ENCODE measurements around the gene CCDC8.

CCDC8 gene

DNA sequence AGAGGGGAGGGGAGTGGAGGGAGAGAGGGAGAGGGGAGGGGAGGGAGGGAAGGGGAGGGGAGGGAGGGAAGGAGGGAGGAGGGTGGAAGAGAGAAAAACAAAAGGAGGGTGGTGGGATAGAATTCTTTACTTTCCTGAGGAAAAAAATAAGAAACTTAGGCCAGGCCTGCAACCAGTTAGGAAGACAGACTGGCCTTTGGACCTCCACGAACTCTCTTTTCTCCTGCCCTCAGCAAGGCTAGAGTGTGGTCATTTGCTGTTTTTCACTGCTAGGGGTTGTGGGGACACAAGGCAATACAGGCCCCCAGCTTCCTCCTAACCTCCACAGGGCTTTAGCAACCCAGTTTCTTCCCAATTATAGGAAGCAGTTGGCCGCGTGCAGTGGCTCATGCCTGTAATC lies 4.2 kb downstream of the CCDC8 start:
- no peak for DNase-seq (ENCODE audit: low read depth)
- TF ChIP-seq, protein P1, sequence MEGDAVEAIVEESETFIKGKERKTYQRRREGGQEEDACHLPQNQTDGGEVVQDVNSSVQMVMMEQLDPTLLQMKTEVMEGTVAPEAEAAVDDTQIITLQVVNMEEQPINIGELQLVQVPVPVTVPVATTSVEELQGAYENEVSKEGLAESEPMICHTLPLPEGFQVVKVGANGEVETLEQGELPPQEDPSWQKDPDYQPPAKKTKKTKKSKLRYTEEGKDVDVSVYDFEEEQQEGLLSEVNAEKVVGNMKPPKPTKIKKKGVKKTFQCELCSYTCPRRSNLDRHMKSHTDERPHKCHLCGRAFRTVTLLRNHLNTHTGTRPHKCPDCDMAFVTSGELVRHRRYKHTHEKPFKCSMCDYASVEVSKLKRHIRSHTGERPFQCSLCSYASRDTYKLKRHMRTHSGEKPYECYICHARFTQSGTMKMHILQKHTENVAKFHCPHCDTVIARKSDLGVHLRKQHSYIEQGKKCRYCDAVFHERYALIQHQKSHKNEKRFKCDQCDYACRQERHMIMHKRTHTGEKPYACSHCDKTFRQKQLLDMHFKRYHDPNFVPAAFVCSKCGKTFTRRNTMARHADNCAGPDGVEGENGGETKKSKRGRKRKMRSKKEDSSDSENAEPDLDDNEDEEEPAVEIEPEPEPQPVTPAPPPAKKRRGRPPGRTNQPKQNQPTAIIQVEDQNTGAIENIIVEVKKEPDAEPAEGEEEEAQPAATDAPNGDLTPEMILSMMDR (IDR thresholded peaks at IDR 0.05; ENCODE audit: low read depth, low read length, missing control alignments), result no peak
- H3K4me3 ChIP-seq (ENCODE audit: low read depth, low read length), result no peak overlapping the region

DNA sequence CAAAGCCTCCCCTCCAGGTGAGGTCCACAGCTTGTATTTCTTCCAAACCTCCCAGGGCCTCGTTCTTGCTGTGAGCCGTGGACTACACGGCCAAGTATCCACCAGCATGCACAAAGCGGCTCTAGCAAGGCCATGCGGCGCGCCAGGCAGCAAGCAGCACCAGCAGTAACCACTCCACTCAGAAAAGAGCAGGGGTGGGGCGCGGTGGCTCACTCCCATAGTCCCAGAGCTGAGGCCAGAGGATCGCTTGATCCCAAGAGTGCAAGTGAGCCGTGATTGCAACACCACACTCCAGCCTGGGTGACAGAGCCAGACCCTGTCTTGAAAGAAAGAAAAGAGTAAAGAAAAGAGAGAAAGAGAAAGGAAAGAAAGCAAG lies 4.7 kb downstream of the CCDC8 start:
- H3K4me3 ChIP-seq (ENCODE audit: low read depth, low read length), result no peak overlapping the region
- TF ChIP-seq, protein P1 (IDR thresholded peaks at IDR 0.05; ENCODE audit: low read depth, low read length, missing control alignments), result no peak
- no peak for DNase-seq (ENCODE audit: low read depth)

DNA sequence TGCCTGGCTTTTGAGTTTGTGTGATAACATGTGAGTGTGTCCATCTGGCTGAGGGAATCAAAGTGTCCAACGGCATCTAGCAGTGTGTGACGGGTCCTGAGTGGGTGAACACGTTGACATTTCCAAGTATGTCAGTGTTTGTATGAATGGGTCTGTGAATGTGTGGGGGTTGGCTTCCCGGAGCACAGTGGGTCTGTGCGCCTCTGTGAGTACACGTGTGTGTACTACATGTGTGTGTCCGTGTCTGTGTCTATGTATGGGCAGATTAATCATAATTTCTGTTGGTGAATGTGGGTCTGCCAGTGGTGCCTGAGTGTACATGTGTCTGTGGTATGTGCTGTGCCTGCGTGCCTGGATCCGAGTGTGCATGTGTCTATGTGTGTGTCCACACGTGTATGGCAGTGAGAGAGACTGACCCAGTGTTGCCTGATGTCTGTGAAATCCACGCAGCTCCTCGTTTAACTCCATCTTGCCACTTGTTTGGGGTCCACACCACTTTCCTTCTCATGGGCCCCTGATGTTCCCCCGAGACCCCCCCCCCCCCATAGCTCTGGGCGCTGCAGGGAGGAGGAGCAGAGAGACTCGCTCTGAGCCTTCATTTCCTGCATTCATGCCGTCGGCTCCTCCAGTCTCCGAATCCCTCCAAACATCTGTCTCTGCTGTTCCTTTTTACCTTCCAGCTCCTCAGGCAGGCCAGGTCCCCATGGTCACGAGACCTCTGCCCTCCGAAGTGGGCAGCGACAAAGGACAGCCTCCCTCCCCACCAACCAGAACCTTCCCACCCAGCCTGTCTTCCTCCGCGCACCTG lies 5.3 kb downstream of the CCDC8 start:
- H3K4me3 ChIP-seq (ENCODE audit: low read depth, low read length), result no peak overlapping the region
- no peak for DNase-seq (ENCODE audit: low read depth)
- TF ChIP-seq, protein P1 (IDR thresholded peaks at IDR 0.05; ENCODE audit: low read depth, low read length, missing control alignments), result no peak

DNA sequence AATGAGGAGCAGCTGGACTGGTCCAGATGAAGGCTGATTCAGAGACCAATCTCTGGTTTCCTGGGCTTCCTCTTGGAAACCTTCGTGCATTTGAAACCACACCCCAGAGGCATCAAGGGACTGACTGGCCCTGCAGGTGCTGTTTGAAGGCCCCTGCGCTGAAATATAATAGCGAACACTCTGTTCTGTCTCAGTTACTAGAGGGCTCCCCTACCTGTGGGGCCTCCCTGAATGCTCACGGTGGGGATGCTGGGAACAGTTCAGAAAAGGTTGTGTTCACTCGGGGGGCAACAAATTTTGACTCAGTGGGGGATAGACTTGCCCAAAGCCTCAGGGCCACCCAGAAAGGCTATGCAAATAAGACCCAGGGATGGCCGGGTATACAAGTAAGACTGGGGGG lies 6.4 kb downstream of the CCDC8 start:
- no peak for DNase-seq (ENCODE audit: low read depth)
- no peak overlapping the region for H3K4me3 ChIP-seq (ENCODE audit: low read depth, low read length)
- TF ChIP-seq, protein P1 (IDR thresholded peaks at IDR 0.05; ENCODE audit: low read depth, low read length, missing control alignments), result no peak

DNA sequence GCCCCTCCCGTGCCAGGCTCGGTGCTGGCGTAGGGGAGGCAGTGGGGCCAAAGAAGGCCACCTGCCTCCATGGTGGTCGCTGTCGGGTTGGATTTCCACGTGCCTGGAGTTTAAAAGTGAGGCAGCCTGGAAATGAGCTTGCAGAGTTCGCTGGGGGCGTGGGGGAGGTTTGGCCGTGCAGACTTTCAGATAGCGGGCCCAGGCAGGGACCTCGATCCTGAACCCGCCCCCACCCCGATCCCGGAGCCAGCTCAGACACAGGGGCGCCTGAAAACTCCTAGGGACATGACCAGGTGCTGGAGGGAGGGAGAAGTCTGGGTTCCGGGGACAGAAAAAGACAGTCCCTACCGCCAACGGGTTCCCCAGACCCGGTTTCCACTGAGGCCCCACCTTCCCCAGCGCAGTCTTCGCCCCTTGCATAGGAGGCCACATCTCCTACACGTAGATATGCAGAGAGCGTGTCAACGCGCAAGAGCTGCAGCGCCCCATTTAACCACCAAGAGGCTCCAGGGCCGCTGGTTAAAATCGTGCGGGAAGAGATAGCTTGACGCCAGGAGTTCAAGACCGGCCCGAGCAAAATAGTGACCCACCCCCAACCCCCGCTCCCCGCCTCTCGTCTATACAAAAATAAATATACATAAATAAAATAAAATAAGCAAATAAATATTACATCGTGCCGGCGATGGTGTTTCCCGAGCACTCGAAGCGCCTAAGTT lies 8.5 kb downstream of the CCDC8 start:
- TF ChIP-seq, protein P1 (IDR thresholded peaks at IDR 0.05; ENCODE audit: low read depth, low read length, missing control alignments), result no peak
- no peak for DNase-seq (ENCODE audit: low read depth)
- no peak overlapping the region for H3K4me3 ChIP-seq (ENCODE audit: low read depth, low read length)

DNA sequence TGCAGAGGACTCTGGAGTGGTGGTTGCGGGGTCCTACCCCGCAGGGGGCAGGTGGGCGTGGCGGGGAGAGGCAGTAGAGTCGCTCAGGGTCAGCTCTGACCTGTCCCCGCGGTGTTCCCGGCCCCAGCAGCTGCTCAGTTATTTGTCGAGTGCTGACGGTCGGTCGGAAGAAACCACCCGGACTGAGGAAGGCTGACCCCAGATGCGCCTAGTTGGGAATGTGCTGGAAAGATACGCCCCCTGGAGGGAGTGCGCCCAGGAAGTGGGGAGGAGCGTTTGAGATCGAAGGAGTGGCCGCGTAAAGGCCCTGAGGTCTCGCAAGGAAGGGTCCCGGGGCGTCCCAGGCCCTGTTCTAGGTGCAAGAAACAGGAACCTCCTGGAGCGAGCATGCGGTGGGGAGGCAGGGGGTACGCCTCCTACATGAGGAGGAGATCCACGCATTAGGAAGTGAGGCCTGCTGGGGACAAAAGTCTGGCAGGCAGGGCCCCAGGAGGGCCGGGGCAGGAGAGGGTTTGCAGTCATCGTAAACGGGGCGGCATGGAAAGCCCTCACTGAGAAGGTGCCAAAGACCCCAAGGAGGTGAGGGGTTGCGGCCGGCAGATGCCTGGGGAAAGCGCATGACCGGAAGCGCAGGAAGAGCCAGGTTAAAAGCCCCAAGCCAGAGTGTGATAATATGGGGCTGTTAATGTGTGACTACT lies 9.2 kb downstream of the CCDC8 start:
- TF ChIP-seq, protein P1 (IDR thresholded peaks at IDR 0.05; ENCODE audit: low read depth, low read length, missing control alignments), result no peak
- H3K4me3 ChIP-seq (ENCODE audit: low read depth, low read length), result no peak overlapping the region
- no peak for DNase-seq (ENCODE audit: low read depth)
